Measurements from ENCODE around the gene GANAB.

The GANAB gene

DNA sequence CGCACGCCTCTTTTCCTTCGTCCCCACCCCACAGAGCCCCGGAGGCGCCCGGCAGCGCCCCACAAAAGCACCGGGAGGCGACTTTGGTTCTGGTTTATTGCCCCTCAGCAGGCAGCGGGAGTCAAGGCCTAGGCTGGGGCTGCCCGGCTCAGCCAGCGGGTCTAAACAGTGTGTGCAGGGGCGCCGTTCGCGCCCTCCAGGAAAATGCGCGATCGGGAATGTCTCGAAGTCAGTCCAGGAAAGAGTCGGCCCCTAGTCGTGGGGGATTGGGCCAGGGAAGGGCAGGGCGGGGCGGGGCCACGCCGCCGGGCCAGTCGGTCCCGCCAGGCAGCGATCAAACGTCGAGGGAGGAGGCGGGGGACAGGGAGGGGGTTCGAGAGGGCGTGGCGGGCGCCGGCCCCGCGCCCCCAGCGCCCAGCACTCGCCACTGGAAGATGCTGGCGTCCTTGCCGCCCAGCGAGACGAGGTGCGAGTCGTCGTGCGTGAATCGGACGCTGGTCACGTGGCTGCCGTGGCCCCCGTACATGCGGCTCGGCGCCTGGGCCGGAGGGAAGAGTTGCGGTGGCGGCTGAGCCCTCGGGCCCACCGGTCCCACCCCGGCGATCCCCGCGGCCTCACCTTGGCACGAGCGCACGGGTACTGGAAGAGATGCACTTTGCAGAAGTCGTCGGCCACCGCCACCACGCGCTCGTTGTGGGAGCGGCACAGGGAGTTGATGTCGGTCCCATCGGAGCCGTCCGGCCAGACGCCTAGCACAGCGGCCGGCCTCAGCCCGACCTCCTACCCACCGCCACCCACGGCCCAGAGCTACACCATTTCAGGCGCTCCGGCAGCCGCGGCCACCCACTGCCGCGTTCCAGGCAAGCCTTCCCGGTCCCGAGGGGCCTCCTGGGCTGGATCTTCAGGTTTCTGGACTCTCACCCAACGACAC is 44.0 kb downstream of the GANAB start:
- DNase-seq (ENCODE audit: extremely low spot score): peak; percentile 71
- CTCF ChIA-PET: interaction anchor here (0.6 to 2.1 kb wide), 5 partner anchors 9 to 178 kb away, joined by 4 to 9 read pairs (median 9); partner anchors contain the start of genes EML3 and TUT1
- TF ChIP-seq, protein P1, sequence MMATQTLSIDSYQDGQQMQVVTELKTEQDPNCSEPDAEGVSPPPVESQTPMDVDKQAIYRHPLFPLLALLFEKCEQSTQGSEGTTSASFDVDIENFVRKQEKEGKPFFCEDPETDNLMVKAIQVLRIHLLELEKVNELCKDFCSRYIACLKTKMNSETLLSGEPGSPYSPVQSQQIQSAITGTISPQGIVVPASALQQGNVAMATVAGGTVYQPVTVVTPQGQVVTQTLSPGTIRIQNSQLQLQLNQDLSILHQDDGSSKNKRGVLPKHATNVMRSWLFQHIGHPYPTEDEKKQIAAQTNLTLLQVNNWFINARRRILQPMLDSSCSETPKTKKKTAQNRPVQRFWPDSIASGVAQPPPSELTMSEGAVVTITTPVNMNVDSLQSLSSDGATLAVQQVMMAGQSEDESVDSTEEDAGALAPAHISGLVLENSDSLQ (IDR thresholded peaks at IDR 0.05): 0 out of 2 replicates have a peak, but pooled peaks have one; percentile 1
- TF ChIP-seq CTBP1 (IDR thresholded peaks at IDR 0.05; ENCODE audit: borderline replicate concordance) (0 out of 2 replicates have a peak, but pooled peaks have one; percentile 23), L3MBTL2 (conservative IDR thresholded peaks at IDR 0.05) (peak; percentile 97), SP1 (IDR thresholded peaks at IDR 0.05) (no peak)
- POLR2A ChIA-PET: interaction anchor here (0.6 to 4.3 kb wide), 24 partner anchors 9 to 279 kb away, joined by 3 to 105 read pairs (median 5); partner anchors contain the start of genes B3GAT3, BSCL2, C11orf98 and CSKMT

DNA sequence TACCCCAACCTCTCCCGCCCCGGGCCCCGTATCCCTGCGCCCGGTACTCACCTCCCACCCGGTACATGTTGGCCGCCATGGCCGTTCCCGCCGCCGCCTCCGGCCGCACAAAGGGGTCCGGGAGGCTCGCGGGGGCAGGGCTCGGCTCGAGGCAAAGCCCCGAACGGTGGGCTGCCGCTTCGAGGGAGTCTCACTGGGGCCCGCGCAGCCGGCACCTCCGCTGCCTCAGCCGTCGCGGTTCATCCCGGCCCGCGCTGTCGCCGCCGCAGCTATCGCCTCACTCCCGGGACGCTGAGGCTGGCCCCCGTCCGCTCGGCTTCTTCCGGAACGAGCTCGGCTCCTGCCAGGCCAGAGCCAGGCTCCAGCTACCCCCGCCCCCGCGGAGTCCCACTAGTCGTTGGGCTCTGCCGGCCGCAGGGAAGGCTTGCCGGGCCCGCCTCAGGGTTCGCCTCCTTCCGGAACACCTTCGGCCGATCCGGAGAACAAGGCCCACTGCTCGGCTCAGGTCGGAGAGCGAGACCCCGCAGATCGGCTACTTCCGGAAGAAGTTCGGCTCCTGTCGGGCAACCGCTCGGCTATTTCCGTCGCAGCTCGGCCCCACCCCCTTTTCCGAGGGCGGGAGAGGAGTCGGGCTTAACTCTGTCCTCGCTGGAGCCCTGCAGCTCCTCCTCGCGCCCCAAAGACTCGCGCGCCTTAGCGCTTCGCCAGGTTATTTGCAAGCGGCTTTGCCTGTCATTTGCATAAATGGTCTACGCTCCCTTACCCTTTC is 44.9 kb downstream of the GANAB start, which contains the start of gene MTA2:
MTA2 (minus strand) TSS at position 494 of the 769 bp plus-strand sequence; CDS start at position 79, 415 bp downstream.
- TF ChIP-seq LEF1 (IDR thresholded peaks at IDR 0.05; ENCODE audit: borderline replicate concordance): no peak
- no peak for TF ChIP-seq FOXK2 (IDR thresholded peaks at IDR 0.05)
- no peak for TF ChIP-seq L3MBTL2 (conservative IDR thresholded peaks at IDR 0.05)
- TF ChIP-seq ARNT (IDR thresholded peaks at IDR 0.05): no peak
- TF ChIP-seq HDGF (IDR thresholded peaks at IDR 0.05; ENCODE audit: borderline replicate concordance): peak; percentile 26; the same call in 1 of the 2 replicates
- no peak for TF ChIP-seq FOXM1 (IDR thresholded peaks at IDR 0.05; ENCODE audit: borderline replicate concordance)
- TF ChIP-seq SUZ12 (IDR thresholded peaks at IDR 0.05): no peak
- TF ChIP-seq, protein P1 (IDR thresholded peaks at IDR 0.05): no peak
- DNase-seq (ENCODE audit: extremely low spot score): peak; percentile 97
- CTCF ChIA-PET: interaction anchor here (0.6 to 2.1 kb wide), 6 partner anchors 9 to 177 kb away, joined by 3 to 9 read pairs (median 8); partner anchors contain the start of genes EML3 and TUT1

DNA sequence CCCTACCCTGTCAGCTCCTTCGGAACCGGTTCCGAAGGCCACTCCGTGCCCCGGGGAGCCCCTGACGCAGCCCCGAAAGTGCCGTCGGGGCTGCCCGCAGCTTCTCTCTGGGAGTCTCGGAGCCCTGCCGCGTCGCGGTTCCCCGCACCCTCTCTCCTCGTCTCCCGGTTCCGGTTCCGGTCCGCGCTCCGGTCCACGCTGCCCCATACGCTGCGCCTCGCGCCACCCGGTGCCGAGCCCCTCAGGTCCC is 45.4 kb downstream of the GANAB start:
- CTCF ChIA-PET: interaction anchor here (0.8 to 2.1 kb wide), 4 partner anchors 9 to 58 kb away, joined by 3 to 9 read pairs (median 6); partner anchors contain the start of genes EML3 and TUT1
- no peak for DNase-seq (ENCODE audit: extremely low spot score)
- POLR2A ChIA-PET: interaction anchor here (0.7 to 3.4 kb wide), 12 partner anchors 9 to 127 kb away, joined by 3 to 105 read pairs (median 8); partner anchors contain the start of genes B3GAT3, C11orf98, CSKMT and EEF1G
- TF ChIP-seq FOXK2 (IDR thresholded peaks at IDR 0.05) (no peak), L3MBTL2 (conservative IDR thresholded peaks at IDR 0.05) (0 out of 2 replicates have a peak, but pooled peaks have one; percentile 18), FOXM1 (IDR thresholded peaks at IDR 0.05; ENCODE audit: borderline replicate concordance) (no peak), ARNT (IDR thresholded peaks at IDR 0.05) (no peak), TARDBP (IDR thresholded peaks at IDR 0.05) (no peak), SUZ12 (IDR thresholded peaks at IDR 0.05) (no peak), LEF1 (IDR thresholded peaks at IDR 0.05; ENCODE audit: borderline replicate concordance) (no peak), FOXA1 (IDR thresholded peaks at IDR 0.05) (no peak)

More for the DNA sequence above, 44.9 kb downstream of the GANAB start, which contains the start of gene MTA2:
- POLR2A ChIA-PET: interaction anchor here (0.6 to 3.4 kb wide), 24 partner anchors 10 to 289 kb away, joined by 3 to 105 read pairs (median 4); partner anchors contain the start of genes B3GAT3, BSCL2, C11orf98 and CSKMT

DNA sequence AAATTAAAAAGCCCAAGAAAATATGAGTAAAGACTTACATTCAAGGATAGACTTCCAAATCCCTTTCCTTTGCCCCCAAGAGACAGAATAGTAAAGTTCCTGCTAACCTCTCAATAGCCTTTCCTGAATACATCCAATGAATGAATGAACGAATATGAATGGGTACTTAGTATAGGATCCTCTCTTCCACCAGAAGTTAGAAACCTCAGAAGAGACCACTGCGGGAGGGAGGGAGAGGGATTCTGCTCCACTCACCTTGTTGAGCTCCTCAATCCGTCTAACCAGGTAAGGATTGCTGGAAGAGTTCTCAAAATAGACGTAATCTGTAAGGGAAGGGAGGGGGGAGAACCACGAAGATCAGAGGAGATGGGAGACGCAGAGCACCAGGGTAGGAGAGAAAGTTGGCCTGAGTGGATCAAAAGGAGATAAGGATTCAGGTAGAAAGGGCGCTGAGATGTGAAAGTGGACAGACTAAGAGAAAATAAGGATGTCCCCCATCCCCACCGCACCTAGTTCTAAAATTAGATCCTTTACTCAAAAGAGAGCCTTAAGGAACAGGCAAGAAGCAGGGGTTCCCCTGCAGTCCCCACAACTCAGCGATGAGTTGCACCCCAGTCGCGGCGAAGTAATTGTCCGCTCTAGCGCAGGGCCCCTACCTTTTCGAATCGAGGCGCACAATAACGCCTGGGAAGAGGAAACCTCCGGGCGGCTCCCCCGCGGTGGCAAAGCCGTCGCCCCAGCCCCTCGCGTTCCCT is 45.9 kb downstream of the GANAB start:
- TF ChIP-seq FOXA1 (IDR thresholded peaks at IDR 0.05) (no peak), HDGF (IDR thresholded peaks at IDR 0.05; ENCODE audit: borderline replicate concordance) (no peak), SP1 (IDR thresholded peaks at IDR 0.05) (no peak), SUZ12 (IDR thresholded peaks at IDR 0.05) (no peak), ELF4 (IDR thresholded peaks at IDR 0.05) (no peak), CTBP1 (IDR thresholded peaks at IDR 0.05; ENCODE audit: borderline replicate concordance) (no peak), TARDBP (IDR thresholded peaks at IDR 0.05) (no peak), ARNT (IDR thresholded peaks at IDR 0.05) (no peak), BHLHE40 (IDR thresholded peaks at IDR 0.05; ENCODE audit: borderline replicate concordance) (no peak), ZNF384 (IDR thresholded peaks at IDR 0.05) (no peak), FOXM1 (IDR thresholded peaks at IDR 0.05; ENCODE audit: borderline replicate concordance) (no peak), NFRKB (IDR thresholded peaks at IDR 0.05) (no peak)
- TF ChIP-seq, protein P1 (IDR thresholded peaks at IDR 0.05): no peak
- ChIA-PET POLR2A (interaction anchor here (0.7 to 3.4 kb wide), 11 partner anchors 9 to 127 kb away, joined by 3 to 105 read pairs (median 8); partner anchors contain the start of genes B3GAT3, C11orf98, CSKMT and EEF1G), CTCF (interaction anchor here (1.0 to 2.1 kb wide), 2 partner anchors 9 to 11 kb away, joined by 4 to 9 read pairs; partner anchors contain the start of gene TUT1)
- no peak for DNase-seq (ENCODE audit: extremely low spot score)

DNA sequence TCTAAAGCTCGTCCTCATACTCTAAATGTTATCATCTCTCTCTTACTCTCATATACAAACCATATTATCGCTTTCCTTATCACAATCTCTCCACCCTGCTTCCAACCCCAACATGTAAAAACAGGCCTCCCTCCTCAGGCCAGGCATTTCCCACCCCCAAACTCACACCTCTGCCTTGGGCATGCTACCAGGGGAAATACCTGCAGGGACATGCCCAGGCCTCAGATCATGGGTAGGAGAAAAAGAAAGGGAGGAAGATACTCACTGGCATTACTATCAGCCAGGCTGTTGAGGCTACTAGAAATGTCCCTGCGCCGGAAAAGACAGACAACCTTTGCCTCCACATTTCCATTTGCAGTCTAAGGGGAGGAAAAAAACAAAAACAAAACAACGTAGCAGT is 46.5 kb downstream of the GANAB start:
- ChIA-PET POLR2A (interaction anchor here (0.8 to 3.4 kb wide), 13 partner anchors 8 to 282 kb away, joined by 3 to 105 read pairs (median 7); partner anchors contain the start of genes B3GAT3, C11orf98, CSKMT and EEF1G), CTCF (interaction anchor here (1.0 to 2.1 kb wide), 2 partner anchors 8 to 12 kb away, joined by 4 to 9 read pairs; partner anchors contain the start of gene TUT1)
- DNase-seq (ENCODE audit: extremely low spot score): no peak
- no peak for TF ChIP-seq BHLHE40 (IDR thresholded peaks at IDR 0.05; ENCODE audit: borderline replicate concordance)

All from HEK293T (cell line).